DMS153 (cell line): ENCODE measurements around the gene SNPH.
"Not testable (repeated sequence)": the region's sequence is repeated elsewhere in the genome, so short reads cannot be mapped to it uniquely, and the experiment has no call there.

ENCODE experiments used
- DNase-seq: peaks from one replicate; lab custom pipeline; 2025; lab: John Stamatoyannopoulos, UW

SNPH gene

GRCh38 chr20:1337441-1337840, 71.3 kb downstream of the SNPH start:
- DNase-seq: no peak

- no peak for DNase-seq
Observed at GRCh38 chr20:1338096-1338495, 72.0 kb downstream of the SNPH start.

GRCh38 chr20:1338801-1339200, 72.7 kb downstream of the SNPH start:
- no peak for DNase-seq

- no peak for DNase-seq
Observed at GRCh38 chr20:1341561-1342265, 75.6 kb downstream of the SNPH start.

- not testable (repeated sequence) for DNase-seq
Observed at GRCh38 chr20:1343446-1344124, 77.5 kb downstream of the SNPH start.

- DNase-seq: no peak
Observed at GRCh38 chr20:1345030-1345755, 79.1 kb downstream of the SNPH start.

- DNase-seq: no peak
Observed at GRCh38 chr20:1345756-1346093, 79.6 kb downstream of the SNPH start.

- no peak for DNase-seq
Observed at GRCh38 chr20:1346315-1346969, 80.3 kb downstream of the SNPH start.

- no peak for DNase-seq
Observed at GRCh38 chr20:1353956-1354355, 87.9 kb downstream of the SNPH start.

- no peak for DNase-seq
Observed at GRCh38 chr20:1357921-1358671, 92.0 kb downstream of the SNPH start.
